Memory B cell (primary cell): ENCODE data around the gene RPTOR.
A peak's percentile ranks its signal among the peaks of the same experiment; 100 is the strongest.

ENCODE experiments used
- ATAC-seq: fragments of 150-1000 bp; cut with Tn5 transposase; 2 replicates; pipeline ENCODE4 v1.10.0; 2021; ENCODE audit warnings: low read depth, mild to moderate bottlenecking, moderate library complexity
- DNase-seq, 2 donors: peaks; one replicate each; pipeline ENCODE4 v3.0.0; 2022; ENCODE audit warnings: low spot score in 2 of 2
- H3K27ac Mint-ChIP-seq: one replicate; pipeline ENCODE4 v1.8.0; 2022; ENCODE audit warnings: mild to moderate bottlenecking, moderate library complexity, mixed read lengths
- H3K27me3 Mint-ChIP-seq: one replicate; pipeline ENCODE4 v1.8.0; 2022; ENCODE audit warnings: mixed read lengths
- H3K36me3 Mint-ChIP-seq: one replicate; pipeline ENCODE4 v1.8.0; 2022; ENCODE audit warnings: mild to moderate bottlenecking, mixed read lengths
- H3K4me1 Mint-ChIP-seq: one replicate; pipeline ENCODE4 v1.8.0; 2022; ENCODE audit warnings: mixed read lengths
- H3K4me3 Mint-ChIP-seq: one replicate; pipeline ENCODE4 v1.8.0; 2022; ENCODE audit warnings: mild to moderate bottlenecking, moderate library complexity, mixed read lengths
- H3K9me3 Mint-ChIP-seq: one replicate; pipeline ENCODE4 v1.8.0; 2022; ENCODE audit warnings: mixed read lengths

Gene RPTOR

GRCh38 chr17:80666867-80667266 lies 122.2 kb downstream of the RPTOR start:
- Mint-ChIP-seq H3K27me3 (no peaks in the 10 kb centered on the region), H3K4me1 (peaks cover 35% of the 10 kb centered on the region), H3K9me3 (peaks cover 2% of the 10 kb centered on the region), H3K4me3 (no peak overlapping the region), H3K27ac (no peak overlapping the region), H3K36me3 (peaks cover 10% of the 10 kb centered on the region)
- no peak for ATAC-seq
- no peak for DNase-seq

- H3K9me3 Mint-ChIP-seq, result peaks cover 2% of the 10 kb centered on the region
- H3K36me3 Mint-ChIP-seq, result peaks cover 10% of the 10 kb centered on the region
- H3K4me3 Mint-ChIP-seq, result no peak overlapping the region
- peaks cover 35% of the 10 kb centered on the region for H3K4me1 Mint-ChIP-seq
- H3K27ac Mint-ChIP-seq, result no peak overlapping the region
- DNase-seq (no peak), ATAC-seq (no peak)
- H3K27me3 Mint-ChIP-seq, result no peaks in the 10 kb centered on the region
These were observed 123.0 kb downstream of the RPTOR start for GRCh38 chr17:80667462-80668277.

GRCh38 chr17:80668375-80669148 lies 123.9 kb downstream of the RPTOR start:
- peaks cover 10% of the 10 kb centered on the region for H3K36me3 Mint-ChIP-seq

GRCh38 chr17:80671039-80671824 lies 126.6 kb downstream of the RPTOR start:
- H3K27ac Mint-ChIP-seq, result no peak overlapping the region
- H3K27me3 Mint-ChIP-seq, result no peaks in the 10 kb centered on the region
- no peak for DNase-seq
- no peak overlapping the region for H3K4me3 Mint-ChIP-seq
- peaks cover 10% of the 10 kb centered on the region for H3K36me3 Mint-ChIP-seq
- peaks cover 2% of the 10 kb centered on the region for H3K9me3 Mint-ChIP-seq
- H3K4me1 Mint-ChIP-seq, result peaks cover 25% of the 10 kb centered on the region
- no peak for ATAC-seq

More at GRCh38 chr17:80668375-80669148, 123.9 kb downstream of the RPTOR start:
- Mint-ChIP-seq H3K27me3 (no peaks in the 10 kb centered on the region), H3K4me3 (no peak overlapping the region), H3K4me1 (peaks cover 37% of the 10 kb centered on the region), H3K27ac (no peak overlapping the region), H3K9me3 (peaks cover 2% of the 10 kb centered on the region)
- DNase-seq (no peak), ATAC-seq (no peak)

GRCh38 chr17:80671825-80672110 lies 127.1 kb downstream of the RPTOR start:
- H3K4me1 Mint-ChIP-seq, result peaks cover 25% of the 10 kb centered on the region
- no peak overlapping the region for H3K27ac Mint-ChIP-seq
- H3K9me3 Mint-ChIP-seq, result peaks cover 2% of the 10 kb centered on the region
- no peaks in the 10 kb centered on the region for H3K27me3 Mint-ChIP-seq
- ATAC-seq (no peak), DNase-seq (no peak)
- peaks cover 10% of the 10 kb centered on the region for H3K36me3 Mint-ChIP-seq
- H3K4me3 Mint-ChIP-seq, result no peak overlapping the region

- H3K9me3 Mint-ChIP-seq, result peaks cover 2% of the 10 kb centered on the region
- no peak overlapping the region for H3K27ac Mint-ChIP-seq
- H3K4me1 Mint-ChIP-seq, result peaks cover 24% of the 10 kb centered on the region
- DNase-seq, result no peak
- H3K36me3 Mint-ChIP-seq, result peaks cover 8% of the 10 kb centered on the region
- H3K4me3 Mint-ChIP-seq, result no peak overlapping the region
- ATAC-seq, result no peak
- no peaks in the 10 kb centered on the region for H3K27me3 Mint-ChIP-seq
These were observed 128.7 kb downstream of the RPTOR start for GRCh38 chr17:80673152-80673920.

- ATAC-seq (no peak), DNase-seq (no peak)
- Mint-ChIP-seq H3K27me3 (no peaks in the 10 kb centered on the region), H3K4me3 (no peak overlapping the region), H3K36me3 (peaks cover 8% of the 10 kb centered on the region), H3K9me3 (peaks cover 2% of the 10 kb centered on the region), H3K27ac (peak overlapping the region; percentile 3), H3K4me1 (peaks cover 28% of the 10 kb centered on the region)
These were observed 130.9 kb downstream of the RPTOR start for GRCh38 chr17:80675438-80676095.

GRCh38 chr17:80676096-80676466 lies 131.4 kb downstream of the RPTOR start:
- H3K4me1 Mint-ChIP-seq, result peaks cover 23% of the 10 kb centered on the region
- H3K36me3 Mint-ChIP-seq, result peaks cover 6% of the 10 kb centered on the region
- ATAC-seq, result no peak
- no peak for DNase-seq
- peaks cover 2% of the 10 kb centered on the region for H3K9me3 Mint-ChIP-seq
- H3K27ac Mint-ChIP-seq, result peak overlapping the region; percentile 3
- no peak overlapping the region for H3K4me3 Mint-ChIP-seq
- H3K27me3 Mint-ChIP-seq, result no peaks in the 10 kb centered on the region

GRCh38 chr17:80676564-80676963 lies 131.9 kb downstream of the RPTOR start:
- no peak overlapping the region for H3K27ac Mint-ChIP-seq
- DNase-seq, result no peak
- no peak overlapping the region for H3K4me3 Mint-ChIP-seq

GRCh38 chr17:80677214-80677756 lies 132.6 kb downstream of the RPTOR start:
- no peak for DNase-seq
- Mint-ChIP-seq H3K4me1 (peaks cover 23% of the 10 kb centered on the region), H3K4me3 (no peak overlapping the region), H3K27me3 (no peaks in the 10 kb centered on the region), H3K27ac (peak overlapping the region; percentile 68), H3K36me3 (no peaks in the 10 kb centered on the region), H3K9me3 (no peaks in the 10 kb centered on the region)
- no peak for ATAC-seq

More at GRCh38 chr17:80676564-80676963, 131.9 kb downstream of the RPTOR start:
- Mint-ChIP-seq H3K36me3 (peaks cover 1% of the 10 kb centered on the region), H3K4me1 (peaks cover 23% of the 10 kb centered on the region), H3K9me3 (peaks cover 1% of the 10 kb centered on the region), H3K27me3 (no peaks in the 10 kb centered on the region)
- no peak for ATAC-seq

- peak overlapping the region; percentile 60 for H3K27ac Mint-ChIP-seq
- H3K4me1 Mint-ChIP-seq, result peaks cover 18% of the 10 kb centered on the region
- ATAC-seq (no peak), DNase-seq (no peak)
- no peak overlapping the region for H3K4me3 Mint-ChIP-seq
- no peaks in the 10 kb centered on the region for H3K9me3 Mint-ChIP-seq
- peaks cover 10% of the 10 kb centered on the region for H3K36me3 Mint-ChIP-seq
- no peaks in the 10 kb centered on the region for H3K27me3 Mint-ChIP-seq
These were observed 135.2 kb downstream of the RPTOR start for GRCh38 chr17:80679816-80680215.

- Mint-ChIP-seq H3K36me3 (peaks cover 12% of the 10 kb centered on the region), H3K4me1 (peaks cover 18% of the 10 kb centered on the region)
These were observed 136.6 kb downstream of the RPTOR start for GRCh38 chr17:80681215-80681614.

GRCh38 chr17:80682372-80682771 lies 137.7 kb downstream of the RPTOR start:
- peaks cover 15% of the 10 kb centered on the region for H3K36me3 Mint-ChIP-seq
- H3K4me1 Mint-ChIP-seq, result peaks cover 21% of the 10 kb centered on the region
- no peaks in the 10 kb centered on the region for H3K27me3 Mint-ChIP-seq
- no peak overlapping the region for H3K4me3 Mint-ChIP-seq
- DNase-seq (no peak), ATAC-seq (no peak)
- no peaks in the 10 kb centered on the region for H3K9me3 Mint-ChIP-seq
- no peak overlapping the region for H3K27ac Mint-ChIP-seq

More at GRCh38 chr17:80681215-80681614, 136.6 kb downstream of the RPTOR start:
- ATAC-seq (no peak), DNase-seq (no peak)
- Mint-ChIP-seq H3K4me3 (no peak overlapping the region), H3K9me3 (no peaks in the 10 kb centered on the region), H3K27me3 (no peaks in the 10 kb centered on the region), H3K27ac (no peak overlapping the region)
